ENCODE measurements around the gene UBASH3B.
A peak's percentile ranks its signal among the peaks of the same experiment; 100 is the strongest.

UBASH3B gene

GRCh38 chr11:122745111-122745510 lies 89.6 kb downstream of the UBASH3B start:
- Histone ChIP-seq H3K27ac (peak overlapping the region; percentile 78 to 95 (median 88)), H3K9me3 (replicated peaks in 1 of 11) (no peaks in the 10 kb centered on the region), H3K4me2 (peak overlapping the region; percentile 79 to 99 (median 89)), H3K27me3 (no peaks in the 10 kb centered on the region), H3K4me1 (peaks cover 100% of the 10 kb centered on the region in 10 experiments), H3K9ac (peak overlapping the region; percentile 63 to 84 (median 76); a peak in 20 of 22 replicates), H4K20me1 (peaks cover 0 to 88% (median 14%) of the 10 kb centered on the region in 11 experiments; a peak in 10 of 22 replicates), H3K36me3 (peaks cover 0 to 61% (median 17%) of the 10 kb centered on the region in 11 experiments; a peak in 15 of 22 replicates), H3K4me3 (no peak overlapping the region)
- no peak for TF ChIP-seq Cebpa-rat (IDR thresholded peaks at IDR 0.05)

DNA sequence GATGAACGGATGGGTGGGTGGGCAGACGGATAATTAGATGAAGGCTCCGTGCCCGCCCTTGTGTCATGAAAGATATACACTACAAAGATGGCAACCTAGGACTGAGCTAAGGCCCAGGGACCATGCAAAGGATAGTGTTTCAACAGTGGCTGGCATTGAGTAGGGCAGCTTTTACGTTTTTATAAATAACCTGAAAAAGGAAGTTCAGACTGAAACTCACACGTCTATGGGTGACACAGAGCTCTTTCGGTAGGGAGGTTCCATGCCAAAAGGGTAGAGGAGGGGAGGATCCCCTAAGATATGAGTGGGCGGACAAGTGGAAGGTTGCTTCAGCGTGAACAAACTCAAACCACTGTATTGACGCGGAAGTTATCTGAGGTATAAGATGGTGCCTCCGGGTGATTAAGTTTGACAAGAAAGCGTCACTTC lies 90.5 kb downstream of the UBASH3B start:
- Histone ChIP-seq H3K4me3 (no peak overlapping the region; a peak in 1 of 20 replicates), H3K27me3 (no peaks in the 10 kb centered on the region), H3K27ac (peak overlapping the region; percentile 78 to 95 (median 88)), H3K4me1 (peaks cover 100% of the 10 kb centered on the region in 10 experiments), H3K36me3 (peaks cover 0 to 62% (median 27%) of the 10 kb centered on the region in 11 experiments; a peak in 17 of 22 replicates), H3K9ac (peak overlapping the region; percentile 63 to 84 (median 76); a peak in 20 of 22 replicates), H4K20me1 (peaks cover 0 to 89% (median 14%) of the 10 kb centered on the region in 11 experiments; a peak in 11 of 22 replicates), H3K9me3 (replicated peaks in 1 of 11) (no peaks in the 10 kb centered on the region), H3K4me2 (peak overlapping the region; percentile 79 to 99 (median 89))
- peak in 4 of 11 experiments; percentile 16 to 57 (median 20); a peak in 3 of 22 replicates for TF ChIP-seq Cebpa-rat (IDR thresholded peaks at IDR 0.05)

GRCh38 chr11:122746611-122747244 lies 91.2 kb downstream of the UBASH3B start:
- H4K20me1 ChIP-seq, result peaks cover 0 to 88% (median 14%) of the 10 kb centered on the region in 11 experiments; a peak in 11 of 22 replicates
- peaks cover 100% of the 10 kb centered on the region in 10 experiments for H3K4me1 ChIP-seq
- H3K9ac ChIP-seq, result peak overlapping the region; percentile 43 to 81 (median 65); a peak in 21 of 22 replicates
- H3K9me3 ChIP-seq (replicated peaks in 1 of 11), result no peaks in the 10 kb centered on the region
- peak overlapping the region in 4 of 10 experiments; percentile 1 to 8 (median 4); a peak in 2 of 20 replicates for H3K4me3 ChIP-seq
- peaks cover 0 to 63% (median 30%) of the 10 kb centered on the region in 11 experiments; a peak in 17 of 22 replicates for H3K36me3 ChIP-seq
- H3K27ac ChIP-seq, result peak overlapping the region; percentile 78 to 95 (median 88)
- no peak for TF ChIP-seq Cebpa-rat (IDR thresholded peaks at IDR 0.05)
- H3K4me2 ChIP-seq, result peak overlapping the region; percentile 79 to 99 (median 89)
- no peaks in the 10 kb centered on the region for H3K27me3 ChIP-seq

DNA sequence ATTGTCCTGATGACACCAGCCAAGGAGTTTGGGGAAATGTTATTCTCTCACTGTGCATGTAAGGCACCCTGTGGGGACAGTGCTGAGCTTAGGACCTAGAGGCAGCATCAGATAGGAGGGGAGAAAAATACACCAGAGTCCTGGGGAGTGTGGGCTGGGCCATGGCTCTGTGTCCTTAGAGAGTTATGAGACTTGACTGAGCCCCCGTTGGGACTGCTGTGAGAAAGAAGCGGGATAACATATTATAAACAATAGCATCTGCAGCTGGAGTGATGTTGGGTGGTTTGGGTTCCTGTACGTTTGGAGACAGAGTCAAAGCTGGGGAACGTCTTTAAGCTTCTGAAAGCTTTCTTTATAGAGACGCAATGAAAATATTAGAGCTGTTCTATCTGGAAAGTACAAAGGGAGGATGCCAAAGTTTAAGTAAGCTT lies 91.8 kb downstream of the UBASH3B start:
- Histone ChIP-seq H3K4me3 (0 out of 20 replicates have a peak overlapping the region, but pooled peaks of 1 of the 10 experiments have one; percentile 4), H3K36me3 (peaks cover 0 to 66% (median 30%) of the 10 kb centered on the region in 11 experiments; a peak in 17 of 22 replicates), H3K27me3 (no peaks in the 10 kb centered on the region), H3K27ac (peak overlapping the region; percentile 78 to 95 (median 88); a peak in 21 of 22 replicates), H4K20me1 (peaks cover 0 to 88% (median 14%) of the 10 kb centered on the region in 11 experiments; a peak in 11 of 22 replicates), H3K9ac (peak overlapping the region; percentile 5 to 81 (median 65); a peak in 20 of 22 replicates), H3K9me3 (replicated peaks in 1 of 11) (no peaks in the 10 kb centered on the region), H3K4me2 (peak overlapping the region; percentile 79 to 99 (median 89)), H3K4me1 (peaks cover 100% of the 10 kb centered on the region in 10 experiments)
- TF ChIP-seq Cebpa-rat (IDR thresholded peaks at IDR 0.05), result no peak

GRCh38 chr11:122749005-122749687 lies 93.6 kb downstream of the UBASH3B start:
- H3K36me3 ChIP-seq, result peaks cover 0 to 72% (median 37%) of the 10 kb centered on the region in 11 experiments; a peak in 17 of 22 replicates
- peak overlapping the region; percentile 26 to 81 (median 60); a peak in 18 of 22 replicates for H3K9ac ChIP-seq
- peaks cover 100% of the 10 kb centered on the region in 10 experiments for H3K4me1 ChIP-seq
- no peaks in the 10 kb centered on the region for H3K27me3 ChIP-seq
- H3K4me3 ChIP-seq, result peak overlapping the region in 2 of 10 experiments; percentile 7 to 37; a peak in 1 of 20 replicates
- peaks cover 0 to 89% (median 14%) of the 10 kb centered on the region in 11 experiments; a peak in 11 of 22 replicates for H4K20me1 ChIP-seq
- peak overlapping the region; percentile 79 to 99 (median 89) for H3K4me2 ChIP-seq
- no peak for TF ChIP-seq Cebpa-rat (IDR thresholded peaks at IDR 0.05)
- peak overlapping the region; percentile 78 to 95 (median 88) for H3K27ac ChIP-seq
- H3K9me3 ChIP-seq (replicated peaks in 1 of 11), result no peaks in the 10 kb centered on the region

DNA sequence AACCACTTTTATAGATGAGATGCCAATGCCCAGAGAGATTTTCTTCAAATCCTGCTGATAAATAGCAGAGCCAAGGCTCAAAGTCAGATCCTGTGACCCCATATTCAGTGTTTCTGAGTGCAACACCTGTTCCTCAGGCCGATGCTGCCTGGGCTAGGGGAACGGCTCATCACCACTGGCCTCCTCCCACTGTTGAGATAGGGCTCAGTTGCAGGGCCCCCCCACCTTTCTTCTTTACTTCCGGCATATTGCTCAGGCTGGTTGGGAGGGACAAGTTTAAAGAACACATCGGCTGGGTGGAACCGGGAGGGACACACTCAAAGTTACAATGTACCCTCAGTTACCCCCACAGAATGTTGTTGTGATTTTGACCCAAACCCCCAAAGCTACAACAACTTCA lies 94.5 kb downstream of the UBASH3B start:
- Histone ChIP-seq H3K36me3 (peaks cover 0 to 81% (median 42%) of the 10 kb centered on the region in 11 experiments; a peak in 17 of 22 replicates), H3K4me2 (peak overlapping the region; percentile 79 to 99 (median 89)), H3K27ac (peak overlapping the region; percentile 27 to 95 (median 86); a peak in 20 of 22 replicates), H3K4me1 (peaks cover 100% of the 10 kb centered on the region in 10 experiments), H3K9ac (peak overlapping the region in 8 of 11 experiments; percentile 14 to 75 (median 48); a peak in 10 of 22 replicates), H3K9me3 (replicated peaks in 1 of 11) (no peaks in the 10 kb centered on the region), H3K4me3 (no peak overlapping the region), H3K27me3 (no peaks in the 10 kb centered on the region), H4K20me1 (peaks cover 0 to 93% (median 14%) of the 10 kb centered on the region in 11 experiments; a peak in 11 of 22 replicates)
- TF ChIP-seq Cebpa-rat (IDR thresholded peaks at IDR 0.05), result no peak

DNA sequence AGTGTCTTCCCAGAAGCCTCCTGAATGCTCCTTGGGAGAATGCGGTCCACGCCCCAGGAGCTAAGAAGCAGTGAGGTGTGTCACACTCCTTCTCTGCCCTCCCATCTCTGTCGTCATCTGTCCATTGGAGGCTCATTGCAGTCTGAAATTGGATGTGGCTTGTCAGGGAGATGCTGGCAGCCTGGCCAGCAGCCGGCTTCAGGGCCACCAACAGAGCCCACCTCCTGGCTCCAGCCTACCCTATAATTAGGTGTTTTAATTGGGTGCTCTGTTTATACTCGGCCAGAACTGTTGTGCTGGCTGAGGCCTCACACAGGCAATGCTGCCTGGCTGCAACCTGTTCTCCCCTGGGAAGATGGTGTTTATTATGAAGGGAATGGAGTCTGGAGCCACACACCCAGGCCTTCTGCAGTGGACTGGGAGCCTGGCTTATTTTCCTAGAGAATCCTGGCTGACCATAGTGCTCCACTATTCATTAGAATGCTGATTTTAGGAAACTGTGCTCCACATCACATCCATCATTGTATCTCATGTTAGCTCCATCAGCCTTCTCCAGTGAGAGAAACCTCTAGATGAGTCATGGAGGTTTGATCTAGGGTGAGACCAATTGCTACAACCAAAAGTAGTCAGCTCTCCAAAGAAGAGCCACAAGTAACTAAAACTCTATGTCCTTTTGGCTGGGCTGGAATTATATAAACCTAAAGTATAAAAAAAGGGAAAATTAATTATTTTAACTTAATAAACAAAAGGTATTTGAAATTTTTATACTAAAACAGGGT lies 96.0 kb downstream of the UBASH3B start:
- H3K9ac ChIP-seq, result peak overlapping the region in 9 of 11 experiments; percentile 2 to 75 (median 23); a peak in 11 of 22 replicates
- H3K4me2 ChIP-seq, result peak overlapping the region; percentile 79 to 99 (median 89)
- peak overlapping the region in 10 of 11 experiments; percentile 24 to 95 (median 84); a peak in 18 of 22 replicates for H3K27ac ChIP-seq
- H3K4me1 ChIP-seq, result peaks cover 99 to 100% (median 100%) of the 10 kb centered on the region in 10 experiments
- TF ChIP-seq Cebpa-rat (IDR thresholded peaks at IDR 0.05), result no peak
- no peaks in the 10 kb centered on the region for H3K9me3 ChIP-seq (replicated peaks in 1 of 11)
- H3K36me3 ChIP-seq, result peaks cover 0 to 82% (median 44%) of the 10 kb centered on the region in 11 experiments; a peak in 17 of 22 replicates
- H3K4me3 ChIP-seq, result no peak overlapping the region
- H3K27me3 ChIP-seq, result no peaks in the 10 kb centered on the region
- H4K20me1 ChIP-seq, result peaks cover 0 to 91% (median 14%) of the 10 kb centered on the region in 11 experiments; a peak in 11 of 22 replicates

Measured in BLaER1 treated with 17β-estradiol and CSF1 and Interleukin-3, amounts not matched to agents 10 nM and 100 nM (cell line).